ENCODE data around the gene TMEM213. TPM values are rescaled to one million over a fixed set of nuclear protein-coding genes. Genes with fewer than 3 reads are reported as not detected.

The TMEM213 gene
- total and polyA plus RNA-seq, 9 of the 15 experiments (the other 6 are each of a cell fraction or from before 2014, with no cell fraction given), result not detected

DNA sequence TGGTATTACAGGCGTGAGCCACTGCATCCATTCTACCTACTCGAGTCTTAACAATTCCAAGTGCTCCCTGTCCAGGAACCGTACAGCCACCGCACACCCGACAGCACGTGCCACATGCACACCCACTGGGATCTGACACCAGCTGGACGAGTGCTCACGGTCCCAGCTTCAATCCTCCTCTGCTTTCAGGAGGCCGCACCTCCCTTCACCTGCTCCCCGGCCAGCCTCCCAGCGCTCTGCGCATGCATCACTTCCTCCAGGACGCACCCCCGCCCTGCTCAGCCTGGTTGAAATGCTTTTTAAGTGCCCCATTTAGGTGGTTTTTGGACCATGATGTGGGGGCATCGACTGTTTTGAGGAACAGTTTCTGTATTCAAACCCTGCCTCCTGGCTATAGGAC lies 47.3 kb upstream of the TMEM213 start:
- Histone ChIP-seq H2AFZ (ENCODE audit: low read depth, low read length) (no peak overlapping the region), H4K20me1 (replicated peaks; ENCODE audit: control insufficient read depth, insufficient read depth, low read length) (0 out of 2 replicates have a peak, but pooled peaks cover 4% of the 10 kb centered on the region), H3K27ac (ENCODE audit: extremely low read depth, low read depth, low read length) (no peak overlapping the region), H3K4me2 (ENCODE audit: insufficient read depth, low read length) (no peak overlapping the region), H3K27me3 (ENCODE audit: control insufficient read depth in 2 of 2, insufficient read depth in 2 of 2, low read length in 2 of 2) (peaks cover 54 to 70% of the 10 kb centered on the region in 2 experiments), H3K9me1 (ENCODE audit: control insufficient read depth, insufficient read depth, low read length) (peaks cover 3% of the 10 kb centered on the region), H3K4me3 (no peak overlapping the region), H3K36me3 (ENCODE audit: control insufficient read depth, insufficient read depth, low read length) (no peaks in the 10 kb centered on the region), H3K4me1 (replicated peaks in 1 of 2; ENCODE audit: control insufficient read depth in 2 of 2, insufficient read depth in 2 of 2, low read length in 2 of 2) (peaks cover 0 to 7% of the 10 kb centered on the region in 2 experiments; a peak in 1 of 5 replicates), H3K79me2 (ENCODE audit: control insufficient read depth, insufficient read depth, low read length) (no peaks in the 10 kb centered on the region), H3K9ac (ENCODE audit: insufficient read depth in 1 of 2, low read depth in 2 of 2, low read length in 2 of 2) (no peak overlapping the region), H3K9me3 (replicated peaks; ENCODE audit: control insufficient read depth, insufficient read depth, low read depth, low read length) (no peaks in the 10 kb centered on the region)
- CTCF ChIA-PET (ENCODE audit: low intra/inter-chr PET ratio), result no interaction called here
- in situ Hi-C loops (cut with MboI), result no loop called here
- FAIRE-seq (no peak), ATAC-seq (peak; percentile 15; the same call in 1 of the 3 replicates), DNase-seq (ENCODE audit: extremely low read depth in 1 of 4, low spot score in 3 of 4) (no peak)
- TF ChIP-seq POLR2AphosphoS5 (IDR thresholded peaks at IDR 0.05; ENCODE audit: control insufficient read depth, insufficient read depth, low read depth, low read length), result no peak
- no peak for TF ChIP-seq ZNF668 (CRISPR knock-in tag; IDR thresholded peaks at IDR 0.05)
- TF ChIP-seq BHLHE40 (IDR thresholded peaks at IDR 0.05; ENCODE audit: low read length), result peak; percentile 25; the same call in 1 of the 2 replicates
- no peak for TF ChIP-seq GABPB1 (CRISPR knock-in tag; IDR thresholded peaks at IDR 0.05)
- BruUV-seq (replicated peaks), result no TSS peak
- POLR2A ChIA-PET, result no interaction called here
- WGBS (ENCODE audit: insufficient coverage, low coverage, missing lambda C conversion rate), result 3% methylated on average over 15 of the region's 15 CpGs
- intact Hi-C loops (cut with micrococcal nuclease), result no loop called here

DNA sequence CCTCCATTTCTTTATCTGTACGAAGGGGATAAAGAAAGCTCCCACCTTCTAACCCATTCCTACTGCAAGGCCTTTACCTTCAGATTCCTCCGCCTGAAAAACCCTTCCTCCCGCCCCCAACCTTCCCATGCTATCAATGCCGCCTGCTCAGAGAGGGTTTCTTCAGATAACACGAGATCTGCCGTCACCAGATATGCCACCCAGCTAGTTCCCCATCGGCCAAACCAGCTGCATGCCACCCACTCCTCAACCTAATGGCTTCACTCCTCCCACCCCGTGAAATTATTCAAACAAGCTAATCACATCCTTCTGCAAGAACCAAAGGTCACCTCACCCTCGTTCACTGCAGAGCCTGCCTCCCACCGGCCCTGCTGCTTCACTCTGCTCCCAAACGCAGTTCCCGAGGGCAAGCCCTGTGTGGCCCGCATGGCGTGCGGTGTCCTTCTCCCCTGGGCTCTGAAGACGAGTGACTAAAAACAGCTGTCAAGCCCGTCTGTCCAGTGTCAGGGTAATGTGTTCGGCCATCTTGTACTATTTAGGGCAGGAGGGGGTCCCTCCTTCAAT lies 46.8 kb upstream of the TMEM213 start:
- ChIA-PET POLR2A (no interaction called here), CTCF (ENCODE audit: low intra/inter-chr PET ratio) (no interaction called here)
- Histone ChIP-seq H3K27me3 (ENCODE audit: control insufficient read depth in 2 of 2, insufficient read depth in 2 of 2, low read length in 2 of 2) (peaks cover 59 to 72% of the 10 kb centered on the region in 2 experiments), H2AFZ (ENCODE audit: low read depth, low read length) (no peak overlapping the region), H3K9ac (ENCODE audit: insufficient read depth in 1 of 2, low read depth in 2 of 2, low read length in 2 of 2) (no peak overlapping the region), H3K9me3 (replicated peaks; ENCODE audit: control insufficient read depth, insufficient read depth, low read depth, low read length) (no peaks in the 10 kb centered on the region), H3K4me3 (no peak overlapping the region), H4K20me1 (replicated peaks; ENCODE audit: control insufficient read depth, insufficient read depth, low read length) (0 out of 2 replicates have a peak, but pooled peaks cover 4% of the 10 kb centered on the region), H3K79me2 (ENCODE audit: control insufficient read depth, insufficient read depth, low read length) (no peaks in the 10 kb centered on the region), H3K36me3 (ENCODE audit: control insufficient read depth, insufficient read depth, low read length) (no peaks in the 10 kb centered on the region), H3K4me1 (replicated peaks in 1 of 2; ENCODE audit: control insufficient read depth in 2 of 2, insufficient read depth in 2 of 2, low read length in 2 of 2) (peaks cover 0 to 7% of the 10 kb centered on the region in 2 experiments; a peak in 1 of 5 replicates), H3K4me2 (ENCODE audit: insufficient read depth, low read length) (no peak overlapping the region), H3K9me1 (ENCODE audit: control insufficient read depth, insufficient read depth, low read length) (peaks cover 3% of the 10 kb centered on the region), H3K27ac (ENCODE audit: extremely low read depth, low read depth, low read length) (no peak overlapping the region)
- FAIRE-seq (no peak), ATAC-seq (no peak), DNase-seq (ENCODE audit: extremely low read depth in 1 of 4, low spot score in 3 of 4) (no peak)
- in situ Hi-C loops (cut with MboI), result no loop called here
- no TSS peak for BruUV-seq (replicated peaks)
- TF ChIP-seq CREBBP (IDR thresholded peaks at IDR 0.05; ENCODE audit: low read depth, low read length) (no peak), CHCHD3 (CRISPR knock-in tag; IDR thresholded peaks at IDR 0.05) (no peak), PCBP1 (IDR thresholded peaks at IDR 0.05; ENCODE audit: low read depth, low read length, poor library complexity, severe bottlenecking) (no peak), CBFA2T3 (IDR thresholded peaks at IDR 0.05) (peak; percentile 33; the same call in 1 of the 2 replicates)
- TF ChIP-seq, protein P1, sequence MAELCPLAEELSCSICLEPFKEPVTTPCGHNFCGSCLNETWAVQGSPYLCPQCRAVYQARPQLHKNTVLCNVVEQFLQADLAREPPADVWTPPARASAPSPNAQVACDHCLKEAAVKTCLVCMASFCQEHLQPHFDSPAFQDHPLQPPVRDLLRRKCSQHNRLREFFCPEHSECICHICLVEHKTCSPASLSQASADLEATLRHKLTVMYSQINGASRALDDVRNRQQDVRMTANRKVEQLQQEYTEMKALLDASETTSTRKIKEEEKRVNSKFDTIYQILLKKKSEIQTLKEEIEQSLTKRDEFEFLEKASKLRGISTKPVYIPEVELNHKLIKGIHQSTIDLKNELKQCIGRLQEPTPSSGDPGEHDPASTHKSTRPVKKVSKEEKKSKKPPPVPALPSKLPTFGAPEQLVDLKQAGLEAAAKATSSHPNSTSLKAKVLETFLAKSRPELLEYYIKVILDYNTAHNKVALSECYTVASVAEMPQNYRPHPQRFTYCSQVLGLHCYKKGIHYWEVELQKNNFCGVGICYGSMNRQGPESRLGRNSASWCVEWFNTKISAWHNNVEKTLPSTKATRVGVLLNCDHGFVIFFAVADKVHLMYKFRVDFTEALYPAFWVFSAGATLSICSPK (IDR thresholded peaks at IDR 0.05; ENCODE audit: borderline replicate concordance), result no peak
- TF ChIP-seq, protein P2, sequence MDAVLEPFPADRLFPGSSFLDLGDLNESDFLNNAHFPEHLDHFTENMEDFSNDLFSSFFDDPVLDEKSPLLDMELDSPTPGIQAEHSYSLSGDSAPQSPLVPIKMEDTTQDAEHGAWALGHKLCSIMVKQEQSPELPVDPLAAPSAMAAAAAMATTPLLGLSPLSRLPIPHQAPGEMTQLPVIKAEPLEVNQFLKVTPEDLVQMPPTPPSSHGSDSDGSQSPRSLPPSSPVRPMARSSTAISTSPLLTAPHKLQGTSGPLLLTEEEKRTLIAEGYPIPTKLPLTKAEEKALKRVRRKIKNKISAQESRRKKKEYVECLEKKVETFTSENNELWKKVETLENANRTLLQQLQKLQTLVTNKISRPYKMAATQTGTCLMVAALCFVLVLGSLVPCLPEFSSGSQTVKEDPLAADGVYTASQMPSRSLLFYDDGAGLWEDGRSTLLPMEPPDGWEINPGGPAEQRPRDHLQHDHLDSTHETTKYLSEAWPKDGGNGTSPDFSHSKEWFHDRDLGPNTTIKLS (IDR thresholded peaks at IDR 0.05; ENCODE audit: borderline replicate concordance, low read depth), result no peak
- WGBS (ENCODE audit: insufficient coverage, low coverage, missing lambda C conversion rate), result 1% methylated on average over 18 of the region's 18 CpGs
- intact Hi-C loops (cut with micrococcal nuclease), result no loop called here
